D721Med (cell line): ENCODE measurements around the gene ATP6V1F.

Source experiments
- DNase-seq: peaks from one replicate; pipeline ENCODE4 v3.0.0; 2011; ENCODE audit warnings: low spot score; ENCODE audit not compliant: insufficient read length
- FAIRE-seq: peaks from 2 replicates; lab custom pipeline; 2011; peaks lifted over from hg19 to GRCh38; lab: Jason Lieb, UNC
- CTCF ChIP-seq: IDR thresholded peaks from 2 replicates; pipeline ENCODE4 v1.5.1; 2012; ENCODE audit warnings: mild to moderate bottlenecking, control low read depth; ENCODE audit not compliant: insufficient read depth; ENCODE audit errors: missing control alignments

The ATP6V1F gene

GRCh38 chr7:128867241-128867640, 4.6 kb downstream of the ATP6V1F start:
- TF ChIP-seq CTCF = no peak
- DNase-seq = no peak
- no peak for FAIRE-seq

GRCh38 chr7:128867842-128868623, 5.4 kb downstream of the ATP6V1F start:
- no peak for FAIRE-seq
- no peak for TF ChIP-seq CTCF
- DNase-seq = no peak

GRCh38 chr7:128868624-128869137, 6.0 kb downstream of the ATP6V1F start:
- DNase-seq (no peak), FAIRE-seq (no peak)
- TF ChIP-seq CTCF = no peak

- FAIRE-seq = no peak
- peak; percentile 6 for TF ChIP-seq CTCF
- no peak for DNase-seq
These were observed 6.7 kb downstream of the ATP6V1F start for GRCh38 chr7:128869138-128869943.

GRCh38 chr7:128869944-128870285, 7.3 kb downstream of the ATP6V1F start:
- DNase-seq (no peak), FAIRE-seq (no peak)
- TF ChIP-seq CTCF = no peak

GRCh38 chr7:128871050-128871449, 8.4 kb downstream of the ATP6V1F start:
- TF ChIP-seq CTCF = no peak
- DNase-seq = no peak
- FAIRE-seq = no peak
